H9 (cell line): ENCODE measurements around the gene AP3S1. TPM values are rescaled to one million over a fixed set of nuclear protein-coding genes. Genes with fewer than 3 reads are reported as not detected.

Source experiments
- DNase-seq: peaks from one replicate; pipeline ENCODE4 v3.0.0-alpha.2; 2017
- H2AFZ ChIP-seq: one replicate; pipeline ENCODE4 v1.6.1; 2013; ENCODE audit warnings: mild to moderate bottlenecking, low read length, control low read depth, moderate library complexity
- H2AK5ac ChIP-seq: 2 replicates; pipeline ENCODE4 v1.6.1; 2013; ENCODE audit warnings: low read length, control low read depth, mixed read lengths; ENCODE audit not compliant: insufficient read length
- H2BK120ac ChIP-seq: one replicate; pipeline ENCODE4 v1.6.1; 2013; ENCODE audit warnings: low read depth, mild to moderate bottlenecking, low read length, control low read depth, inconsistent platforms; ENCODE audit not compliant: poor library complexity, severe bottlenecking
- H2BK12ac ChIP-seq: 2 replicates; pipeline ENCODE4 v1.6.1; 2013; ENCODE audit warnings: low read length, control low read depth, mixed read lengths, low read depth; ENCODE audit not compliant: insufficient read length
- H2BK15ac ChIP-seq: 2 replicates; pipeline ENCODE4 v1.6.1; 2013; ENCODE audit warnings: low read depth, low read length, control low read depth
- H2BK20ac ChIP-seq: one replicate; pipeline ENCODE4 v1.6.1; 2013; ENCODE audit warnings: low read depth, mild to moderate bottlenecking, low read length, control low read depth, inconsistent platforms; ENCODE audit not compliant: poor library complexity, severe bottlenecking
- H2BK5ac ChIP-seq: 2 replicates; pipeline ENCODE4 v1.6.1; 2013; ENCODE audit warnings: low read length, control low read depth, mixed read lengths; ENCODE audit not compliant: insufficient read length
- H3K14ac ChIP-seq: 2 replicates; pipeline ENCODE4 v1.6.1; 2013; ENCODE audit warnings: low read length, control low read depth; ENCODE audit not compliant: insufficient read depth
- H3K18ac ChIP-seq: 2 replicates; pipeline ENCODE4 v1.6.1; 2013; ENCODE audit warnings: low read depth, mild to moderate bottlenecking, mixed read lengths, low read length, control low read depth; ENCODE audit not compliant: insufficient read length
- H3K23ac ChIP-seq: 2 replicates; pipeline ENCODE4 v1.6.1; 2013; ENCODE audit warnings: low read length, control low read depth, mixed read lengths, low read depth; ENCODE audit not compliant: insufficient read length
- H3K23me2 ChIP-seq: 2 replicates; pipeline ENCODE4 v1.6.1; 2013; ENCODE audit warnings: low read depth, mild to moderate bottlenecking, mixed read lengths, low read length, control low read depth; ENCODE audit not compliant: insufficient read length, poor library complexity, severe bottlenecking
- H3K27ac ChIP-seq: 2 replicates; pipeline ENCODE4 v1.5.1; 2013; ENCODE audit warnings: low read length, control low read depth, mixed read lengths, low read depth; ENCODE audit not compliant: insufficient read length
- H3K27me3 ChIP-seq: 2 replicates; pipeline ENCODE4 v1.6.1; 2013; ENCODE audit warnings: low read length, control low read depth, inconsistent platforms; ENCODE audit not compliant: insufficient read depth
- H3K4ac ChIP-seq: 2 replicates; pipeline ENCODE4 v1.6.1; 2013; ENCODE audit warnings: low read depth, mild to moderate bottlenecking, control low read depth, inconsistent platforms, low read length, moderate library complexity
- H3K4me1 ChIP-seq: 2 replicates; pipeline ENCODE4 v1.6.1; 2013; ENCODE audit warnings: low read length, control low read depth, inconsistent platforms; ENCODE audit not compliant: insufficient read depth
- H3K4me2 ChIP-seq: 2 replicates; pipeline ENCODE4 v1.6.1; 2013; ENCODE audit warnings: low read length, control low read depth, mixed read lengths; ENCODE audit not compliant: insufficient read length, insufficient read depth
- H3K56ac ChIP-seq: 2 replicates; pipeline ENCODE4 v1.6.1; 2013; ENCODE audit warnings: low read depth, mild to moderate bottlenecking, mixed read lengths, low read length, control low read depth; ENCODE audit not compliant: insufficient read length
- H3K79me1 ChIP-seq: 2 replicates; pipeline ENCODE4 v1.6.1; 2013; ENCODE audit warnings: low read depth, mild to moderate bottlenecking, moderate library complexity, low read length, control low read depth, inconsistent platforms; ENCODE audit not compliant: insufficient read depth, poor library complexity, severe bottlenecking
- H3K79me2 ChIP-seq: 2 replicates; pipeline ENCODE4 v1.6.1; 2013; ENCODE audit warnings: low read length, control low read depth, inconsistent platforms; ENCODE audit not compliant: insufficient read depth
- H3K9ac ChIP-seq: 2 replicates; pipeline ENCODE4 v1.6.1; 2013; ENCODE audit warnings: low read length, control low read depth, mixed read lengths; ENCODE audit not compliant: insufficient read length; ENCODE audit errors: extremely low read depth
- H3K9me3 ChIP-seq: one replicate; pipeline ENCODE4 v1.6.1; 2013; ENCODE audit warnings: low read depth, low read length, inconsistent platforms; ENCODE audit not compliant: control insufficient read depth
- H3T11ph ChIP-seq: one replicate; pipeline ENCODE4 v1.6.1; 2013; ENCODE audit warnings: mild to moderate bottlenecking, low read length, control low read depth, inconsistent platforms
- H4K20me1 ChIP-seq: one replicate; pipeline ENCODE4 v1.6.1; 2013; ENCODE audit not compliant: control insufficient read depth, insufficient read length, insufficient read depth
- H4K5ac ChIP-seq: 2 replicates; pipeline ENCODE4 v1.6.1; 2013; ENCODE audit warnings: low read depth, mild to moderate bottlenecking, mixed read lengths, low read length, control low read depth; ENCODE audit not compliant: insufficient read length
- H4K8ac ChIP-seq: replicated peaks from 2 replicates; pipeline ENCODE4 v1.6.1; 2013; ENCODE audit warnings: low read length, control low read depth, mixed read lengths, low read depth; ENCODE audit not compliant: insufficient read length
- H4K91ac ChIP-seq: 2 replicates; pipeline ENCODE4 v1.6.1; 2013; ENCODE audit warnings: low read depth, mild to moderate bottlenecking, moderate library complexity, mixed read lengths, low read length, control low read depth; ENCODE audit not compliant: insufficient read length
- H3K27ac Mint-ChIP-seq, 3 experiments: 2 replicates in 2 of 3; 3 replicates in 1 of 3; pipeline ENCODE4 v1.8.0; 2020 to 2021; ENCODE audit warnings: mixed read lengths in 3 of 3, mild to moderate bottlenecking in 1 of 3, moderate library complexity in 1 of 3
- H3K27me3 Mint-ChIP-seq: 2 replicates; pipeline ENCODE4 v1.8.0; 2021; ENCODE audit warnings: low read depth, mild to moderate bottlenecking, moderate library complexity, mixed read lengths
- H3K36me3 Mint-ChIP-seq, 3 experiments: 2 replicates in 2 of 3; 3 replicates in 1 of 3; pipeline ENCODE4 v1.8.0; 2020 to 2021; ENCODE audit warnings: low read depth in 3 of 3, mixed read lengths in 3 of 3; ENCODE audit not compliant: insufficient read depth in 1 of 3
- H3K4me1 Mint-ChIP-seq, 2 experiments: 2 replicates each; pipeline ENCODE4 v1.8.0; 2020; ENCODE audit warnings: mixed read lengths in 2 of 2
- H3K4me3 Mint-ChIP-seq, 2 experiments: 2 replicates in 1 of 2; 3 replicates in 1 of 2; pipeline ENCODE4 v1.8.0; 2020 to 2021; ENCODE audit warnings: mild to moderate bottlenecking in 2 of 2, mixed read lengths in 2 of 2, moderate library complexity in 1 of 2
- H3K9me3 Mint-ChIP-seq, 2 experiments: 2 replicates in 1 of 2; 3 replicates in 1 of 2; pipeline ENCODE4 v1.8.0; 2020; ENCODE audit warnings: mild to moderate bottlenecking in 2 of 2, mixed read lengths in 2 of 2, moderate library complexity in 1 of 2
- CTCF ChIP-seq: fragments of 200-600 bp; sonication (generic); conservative IDR thresholded peaks from 3 replicates; pipeline ENCODE4 v1.8.0; 2021; ENCODE audit warnings: antibody characterized with exemption, mild to moderate bottlenecking
- WGBS: extraction: QIAGEN DNeasy Blood & Tissue Kit; methylation state at CpG from one replicate; pipeline ENCODE4 v1.1.7; 2013; ENCODE audit warnings: missing lambda C conversion rate, low lambda C conversion rate, mixed read lengths; ENCODE audit not compliant: insufficient read length; ENCODE audit errors: extremely low coverage; 5-methylcytosine and 5-hydroxymethylcytosine counted together
- total RNA-seq: library from RNA; stranded (reverse); gene quantifications from 2 replicates; pipeline ENCODE4 v1.2.1, GENCODE V29; 2021

AP3S1 gene
- total RNA-seq, 1 experiment from 2014 or later, result 78.4 TPM

GRCh38 chr5:115806986-115807653, 34.6 kb upstream of the AP3S1 start:
- no peak overlapping the region for H4K8ac ChIP-seq
- Mint-ChIP-seq H3K36me3 (peaks cover 8 to 32% (median 17%) of the 10 kb centered on the region in 3 experiments; a peak in 6 of 7 replicates), H3K9me3 (no peaks in the 10 kb centered on the region), H3K4me1 (peaks cover 16% of the 10 kb centered on the region in 2 experiments), H3K4me3 (no peak overlapping the region), H3K27me3 (no peaks in the 10 kb centered on the region), H3K27ac (peak overlapping the region in 2 of 3 experiments; percentile 34 to 90; a peak in 4 of 7 replicates)
- no peaks in the 10 kb centered on the region for H3K4me1 ChIP-seq
- no peak overlapping the region for H3K9ac ChIP-seq
- no peaks in the 10 kb centered on the region for H3K9me3 ChIP-seq
- H4K20me1 ChIP-seq, result no peaks in the 10 kb centered on the region
- H4K5ac ChIP-seq, result no peak overlapping the region
- TF ChIP-seq CTCF, result no peak
- no peak overlapping the region for H2BK12ac ChIP-seq
- no peak overlapping the region for H3K18ac ChIP-seq
- H3K4ac ChIP-seq, result no peak overlapping the region
- H3K23me2 ChIP-seq, result no peaks in the 10 kb centered on the region
- H3K4me2 ChIP-seq, result no peak overlapping the region
- no peak for DNase-seq
- H3K79me1 ChIP-seq, result no peaks in the 10 kb centered on the region
- H2BK120ac ChIP-seq, result no peak overlapping the region
- no peak overlapping the region for H2BK15ac ChIP-seq
- WGBS, result no CpG with 5 or more reads among the region's 2 CpGs
- no peak overlapping the region for H2BK5ac ChIP-seq
- no peak overlapping the region for H3T11ph ChIP-seq
- H3K79me2 ChIP-seq, result no peaks in the 10 kb centered on the region
- no peak overlapping the region for H2BK20ac ChIP-seq
- H4K91ac ChIP-seq, result no peak overlapping the region
- no peak overlapping the region for H3K27ac ChIP-seq
- H3K56ac ChIP-seq, result no peak overlapping the region
- no peak overlapping the region for H3K14ac ChIP-seq
- no peak overlapping the region for H3K23ac ChIP-seq
- no peak overlapping the region for H2AFZ ChIP-seq
- no peak overlapping the region for H2AK5ac ChIP-seq
- no peaks in the 10 kb centered on the region for H3K27me3 ChIP-seq
